ENCODE data around the gene IL12RB1.
"Not testable (repeated sequence)": the region's sequence is repeated elsewhere in the genome, so short reads cannot be mapped to it uniquely, and the experiment has no call there.

The IL12RB1 gene

GRCh38 chr19:18110609-18111232 lies 24.0 kb upstream of the IL12RB1 start:
- DNase-seq: no peak

GRCh38 chr19:18109733-18110608 lies 23.2 kb upstream of the IL12RB1 start:
- no peak for DNase-seq

GRCh38 chr19:18109341-18109732 lies 22.6 kb upstream of the IL12RB1 start:
- no peak for DNase-seq

GRCh38 chr19:18108897-18109296 lies 22.2 kb upstream of the IL12RB1 start:
- DNase-seq: no peak

GRCh38 chr19:18107235-18107634 lies 20.5 kb upstream of the IL12RB1 start:
- no peak for DNase-seq

GRCh38 chr19:18105259-18105658 lies 18.5 kb upstream of the IL12RB1 start:
- not testable (repeated sequence) for DNase-seq

- no peak for DNase-seq
These were observed 18.0 kb upstream of the IL12RB1 start for GRCh38 chr19:18104793-18105131.

GRCh38 chr19:18102916-18103542 lies 16.3 kb upstream of the IL12RB1 start:
- DNase-seq: no peak

GRCh38 chr19:18101268-18101667 lies 14.5 kb upstream of the IL12RB1 start:
- DNase-seq: no peak

- DNase-seq: no peak
These were observed 14.0 kb upstream of the IL12RB1 start for GRCh38 chr19:18100710-18101109.

- DNase-seq: no peak
These were observed 12.9 kb upstream of the IL12RB1 start for GRCh38 chr19:18099623-18099995.

GRCh38 chr19:18098891-18099622 lies 12.3 kb upstream of the IL12RB1 start:
- no peak for DNase-seq

GRCh38 chr19:18097993-18098890 lies 11.5 kb upstream of the IL12RB1 start:
- DNase-seq: no peak

GRCh38 chr19:18097217-18097992 lies 10.7 kb upstream of the IL12RB1 start, which contains the start of gene MAST3:
MAST3 (plus strand) TSS chr19:18097778; CDS start chr19:18097793, 15 bp downstream.
- no peak for DNase-seq

GRCh38 chr19:18096258-18096657 lies 9.5 kb upstream of the IL12RB1 start:
- no peak for DNase-seq

- DNase-seq: no peak
These were observed 6.9 kb upstream of the IL12RB1 start for GRCh38 chr19:18093439-18094161.

GRCh38 chr19:18091217-18091608 lies 4.5 kb upstream of the IL12RB1 start:
- DNase-seq: no peak

- no peak for DNase-seq
These were observed 3.9 kb upstream of the IL12RB1 start for GRCh38 chr19:18090545-18091216.

- no peak for DNase-seq
These were observed 3.0 kb upstream of the IL12RB1 start for GRCh38 chr19:18089726-18090125.

- not testable (repeated sequence) for DNase-seq
These were observed 2.4 kb upstream of the IL12RB1 start for GRCh38 chr19:18089096-18089541.

All from DMS79 (cell line).